Transverse colon (tissue), 3 donors: Measurements from ENCODE around the gene HSPA4.

Source experiments
- EP300 ChIP-seq: sonication (generic); formaldehyde crosslinking; IDR thresholded peaks from one replicate; pipeline ENCODE4 v1.6.1; 2017; ENCODE audit warnings: antibody characterized with exemption, low read depth
- POLR2AphosphoS5 ChIP-seq, 3 donors: sonication (generic); formaldehyde crosslinking; IDR thresholded peaks; one replicate each; pipeline ENCODE4 v1.6.1; 2016; ENCODE audit warnings: antibody characterized with exemption in 3 of 3

- TF ChIP-seq EP300 (no peak), POLR2AphosphoS5 (IDR thresholded peaks at IDR 0.05) (no peak)
Measured at GRCh38 chr5:133029416-133029815, 22.4 kb upstream of the HSPA4 start.
